ENCODE data around the gene TCF12.

Gene TCF12

DNA sequence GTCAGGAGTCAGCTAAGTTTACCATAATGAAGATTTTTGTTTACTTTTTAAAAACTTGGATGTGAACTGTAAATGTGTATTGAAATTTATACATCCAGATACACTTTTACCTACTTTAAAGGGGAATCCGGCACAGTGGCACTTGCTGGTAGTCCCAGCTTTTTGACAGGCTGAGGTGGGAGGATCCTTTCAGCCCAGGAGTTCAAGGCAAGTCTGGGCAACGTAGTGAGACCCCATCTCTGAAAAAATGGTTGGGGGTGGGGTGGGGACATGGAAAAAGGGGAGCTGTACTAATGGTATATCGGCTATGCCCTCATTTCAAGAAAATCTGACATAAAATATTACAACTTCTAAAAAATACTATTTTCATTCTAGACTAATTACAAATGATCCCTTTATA lies 362.0 kb downstream of the TCF12 start:
- TF ChIP-seq, protein P1, sequence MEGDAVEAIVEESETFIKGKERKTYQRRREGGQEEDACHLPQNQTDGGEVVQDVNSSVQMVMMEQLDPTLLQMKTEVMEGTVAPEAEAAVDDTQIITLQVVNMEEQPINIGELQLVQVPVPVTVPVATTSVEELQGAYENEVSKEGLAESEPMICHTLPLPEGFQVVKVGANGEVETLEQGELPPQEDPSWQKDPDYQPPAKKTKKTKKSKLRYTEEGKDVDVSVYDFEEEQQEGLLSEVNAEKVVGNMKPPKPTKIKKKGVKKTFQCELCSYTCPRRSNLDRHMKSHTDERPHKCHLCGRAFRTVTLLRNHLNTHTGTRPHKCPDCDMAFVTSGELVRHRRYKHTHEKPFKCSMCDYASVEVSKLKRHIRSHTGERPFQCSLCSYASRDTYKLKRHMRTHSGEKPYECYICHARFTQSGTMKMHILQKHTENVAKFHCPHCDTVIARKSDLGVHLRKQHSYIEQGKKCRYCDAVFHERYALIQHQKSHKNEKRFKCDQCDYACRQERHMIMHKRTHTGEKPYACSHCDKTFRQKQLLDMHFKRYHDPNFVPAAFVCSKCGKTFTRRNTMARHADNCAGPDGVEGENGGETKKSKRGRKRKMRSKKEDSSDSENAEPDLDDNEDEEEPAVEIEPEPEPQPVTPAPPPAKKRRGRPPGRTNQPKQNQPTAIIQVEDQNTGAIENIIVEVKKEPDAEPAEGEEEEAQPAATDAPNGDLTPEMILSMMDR (IDR thresholded peaks at IDR 0.05; ENCODE audit: low read depth, low read length), result no peak
- DNase-seq (ENCODE audit: extremely low read depth, low read depth), result no peak

DNA sequence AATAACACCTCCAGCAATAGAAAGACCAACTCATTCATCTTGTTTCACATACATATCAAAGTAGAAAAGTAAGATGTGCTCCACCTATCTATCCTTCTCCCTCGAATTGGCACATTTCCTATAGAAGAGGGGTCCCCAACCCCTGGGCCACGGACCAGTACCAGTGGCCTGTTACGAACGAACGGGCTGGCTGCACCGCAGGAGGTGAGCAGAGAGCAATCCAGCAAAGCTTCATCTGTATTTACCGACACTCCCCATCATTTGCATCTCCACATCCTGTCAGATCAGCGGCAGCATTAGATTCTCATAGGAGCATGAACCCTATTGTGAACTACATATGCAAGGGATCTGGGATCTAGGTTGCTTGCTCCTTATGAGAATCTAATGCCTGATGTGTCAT lies 362.9 kb downstream of the TCF12 start:
- TF ChIP-seq, protein P1 (IDR thresholded peaks at IDR 0.05; ENCODE audit: low read depth, low read length), result no peak
- no peak for DNase-seq (ENCODE audit: extremely low read depth, low read depth)

DNA sequence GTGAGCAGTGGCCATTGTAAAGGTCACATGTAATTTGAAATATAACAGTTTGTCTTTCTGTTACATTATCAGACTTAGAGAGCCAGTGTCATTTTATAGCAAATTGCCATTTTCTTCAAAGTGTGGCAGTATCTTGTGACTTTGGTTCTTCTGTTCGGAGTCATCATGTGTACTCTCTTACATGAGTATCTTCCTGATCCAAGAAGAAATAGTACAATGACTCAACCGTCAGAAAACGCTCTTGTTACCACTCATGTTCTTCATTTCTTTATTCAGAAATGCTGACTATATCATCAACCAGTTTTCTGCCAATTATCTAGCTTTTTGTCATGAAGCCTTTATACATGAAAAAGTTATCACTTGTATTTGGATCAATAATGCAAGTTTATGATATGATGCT lies 364.2 kb downstream of the TCF12 start:
- no peak for DNase-seq (ENCODE audit: extremely low read depth, low read depth)
- TF ChIP-seq, protein P1 (IDR thresholded peaks at IDR 0.05; ENCODE audit: low read depth, low read length), result no peak

DNA sequence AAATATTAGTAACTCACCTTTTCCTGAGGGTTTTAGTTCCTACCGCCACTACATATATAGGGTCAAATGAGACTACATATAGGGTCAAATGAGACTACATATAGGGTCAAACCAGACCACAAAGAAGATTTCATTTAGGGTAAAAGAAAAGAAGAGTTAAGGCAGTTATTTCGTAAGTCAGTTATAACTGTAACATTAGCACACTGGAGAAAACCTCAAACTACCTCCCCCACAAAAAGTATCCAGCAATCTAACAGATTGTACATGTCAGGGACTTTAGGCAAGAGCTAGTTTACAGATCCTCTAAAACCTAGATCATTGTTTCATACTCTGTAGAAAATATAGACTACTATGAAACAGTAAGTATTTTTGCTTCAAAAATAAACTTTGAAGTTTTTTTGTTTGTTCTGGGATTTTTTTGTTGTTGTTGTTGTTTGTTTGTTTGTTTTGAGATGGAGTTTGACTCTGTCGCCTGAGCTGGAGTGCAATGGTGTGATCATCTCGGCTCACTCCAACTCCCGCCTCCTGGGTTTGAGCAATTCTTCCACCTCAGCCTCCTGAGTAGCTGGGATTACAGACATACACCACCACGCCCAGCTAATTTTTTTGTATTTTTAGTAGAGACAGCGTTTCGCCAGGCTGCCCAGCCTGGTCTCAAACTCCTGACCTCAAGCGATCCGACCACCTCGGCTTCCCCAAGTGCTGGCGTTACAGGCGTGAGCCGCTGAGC lies 365.5 kb downstream of the TCF12 start:
- DNase-seq (ENCODE audit: extremely low read depth, low read depth), result no peak
- TF ChIP-seq, protein P1 (IDR thresholded peaks at IDR 0.05; ENCODE audit: low read depth, low read length), result no peak

DNA sequence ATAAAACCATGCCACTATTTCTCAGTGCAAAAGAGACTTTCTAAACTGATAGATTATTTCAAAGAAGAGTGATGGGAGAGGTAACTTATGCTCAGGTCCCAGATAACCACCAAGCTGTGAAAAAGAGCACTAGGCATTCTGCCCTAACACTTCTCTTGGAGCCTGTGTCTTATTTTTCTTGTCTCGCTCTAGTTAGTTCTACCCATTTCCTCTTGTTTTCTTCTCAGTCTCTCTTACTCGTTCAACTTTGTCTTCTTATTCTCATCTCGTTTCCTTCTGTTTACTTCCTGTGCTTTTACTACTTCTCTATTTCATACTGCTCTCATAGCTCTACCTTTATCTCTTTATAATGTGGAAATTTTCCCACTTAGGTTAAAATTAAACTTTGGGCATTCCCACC lies 366.1 kb downstream of the TCF12 start:
- DNase-seq (ENCODE audit: extremely low read depth, low read depth), result no peak
- TF ChIP-seq, protein P1 (IDR thresholded peaks at IDR 0.05; ENCODE audit: low read depth, low read length), result no peak

DNA sequence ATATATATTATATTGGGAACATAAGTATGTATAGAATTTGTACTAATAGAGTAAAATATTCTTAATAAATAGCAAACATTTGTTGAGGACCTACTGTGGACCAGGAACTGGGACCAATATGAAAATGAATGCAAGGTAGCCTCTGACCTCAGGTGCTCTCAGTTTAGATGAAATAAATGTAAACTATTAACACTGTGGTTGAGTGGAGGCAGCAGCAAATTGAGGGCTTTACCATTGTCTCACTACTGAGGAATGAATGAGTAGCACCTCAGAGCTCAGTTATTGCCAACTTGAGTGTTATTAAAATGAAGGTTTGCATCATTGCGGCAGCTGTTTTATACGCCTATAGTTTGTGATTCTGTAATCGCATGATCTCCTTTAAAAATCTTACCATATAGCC lies 366.9 kb downstream of the TCF12 start:
- no peak for DNase-seq (ENCODE audit: extremely low read depth, low read depth)

DNA sequence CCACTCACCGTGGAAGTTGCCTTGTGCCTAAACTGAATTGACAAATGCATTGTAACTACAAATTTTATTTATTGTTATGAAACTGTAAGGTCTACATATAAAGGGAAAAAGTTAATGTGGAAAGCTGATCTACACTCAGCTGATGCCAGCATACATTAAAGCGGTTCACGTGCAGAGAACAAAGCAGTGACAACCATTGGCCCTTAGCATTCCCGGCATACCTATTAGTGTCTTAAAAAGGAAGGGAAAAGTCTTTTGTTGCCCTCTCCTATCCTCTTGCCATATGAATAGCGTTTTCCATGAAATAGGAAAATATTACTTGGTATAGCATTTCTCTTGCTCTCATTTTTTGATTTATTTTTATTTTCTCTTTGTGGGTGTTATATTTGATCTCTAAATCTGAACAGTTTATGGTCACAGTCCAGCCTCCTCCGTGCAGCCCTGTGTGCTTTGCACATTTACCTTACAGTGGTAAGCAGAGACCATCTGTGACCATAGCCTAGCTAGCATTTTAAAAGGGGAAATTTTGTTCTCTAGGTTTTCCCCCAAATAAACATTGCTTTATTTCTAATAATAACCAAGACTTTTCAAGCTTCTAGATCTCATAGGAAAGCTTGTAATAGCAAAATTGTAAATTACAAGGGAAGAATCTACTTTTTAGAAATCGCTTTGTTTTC lies 368.1 kb downstream of the TCF12 start:
- TF ChIP-seq, protein P1 (IDR thresholded peaks at IDR 0.05; ENCODE audit: low read depth, low read length), result no peak
- DNase-seq (ENCODE audit: extremely low read depth, low read depth), result no peak

More for the DNA sequence above, 366.9 kb downstream of the TCF12 start:
- TF ChIP-seq, protein P1 (IDR thresholded peaks at IDR 0.05; ENCODE audit: low read depth, low read length), result no peak

Measured in AG09319 (cell line).